GM12872 (cell line): Measurements from ENCODE around the gene DOHH.

Source experiments
- TF ChIP-seq, protein P1 (sequence below): IDR thresholded peaks from 3 replicates; pipeline ENCODE4 v1.5.1; 2011; ENCODE audit warnings: low read depth, mild to moderate bottlenecking, low read length, moderate library complexity; ENCODE audit not compliant: insufficient read depth

The DOHH gene

GRCh38 chr19:3467437-3468198, 32.9 kb downstream of the DOHH start:
- TF ChIP-seq, protein P1, sequence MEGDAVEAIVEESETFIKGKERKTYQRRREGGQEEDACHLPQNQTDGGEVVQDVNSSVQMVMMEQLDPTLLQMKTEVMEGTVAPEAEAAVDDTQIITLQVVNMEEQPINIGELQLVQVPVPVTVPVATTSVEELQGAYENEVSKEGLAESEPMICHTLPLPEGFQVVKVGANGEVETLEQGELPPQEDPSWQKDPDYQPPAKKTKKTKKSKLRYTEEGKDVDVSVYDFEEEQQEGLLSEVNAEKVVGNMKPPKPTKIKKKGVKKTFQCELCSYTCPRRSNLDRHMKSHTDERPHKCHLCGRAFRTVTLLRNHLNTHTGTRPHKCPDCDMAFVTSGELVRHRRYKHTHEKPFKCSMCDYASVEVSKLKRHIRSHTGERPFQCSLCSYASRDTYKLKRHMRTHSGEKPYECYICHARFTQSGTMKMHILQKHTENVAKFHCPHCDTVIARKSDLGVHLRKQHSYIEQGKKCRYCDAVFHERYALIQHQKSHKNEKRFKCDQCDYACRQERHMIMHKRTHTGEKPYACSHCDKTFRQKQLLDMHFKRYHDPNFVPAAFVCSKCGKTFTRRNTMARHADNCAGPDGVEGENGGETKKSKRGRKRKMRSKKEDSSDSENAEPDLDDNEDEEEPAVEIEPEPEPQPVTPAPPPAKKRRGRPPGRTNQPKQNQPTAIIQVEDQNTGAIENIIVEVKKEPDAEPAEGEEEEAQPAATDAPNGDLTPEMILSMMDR = no peak

DNA sequence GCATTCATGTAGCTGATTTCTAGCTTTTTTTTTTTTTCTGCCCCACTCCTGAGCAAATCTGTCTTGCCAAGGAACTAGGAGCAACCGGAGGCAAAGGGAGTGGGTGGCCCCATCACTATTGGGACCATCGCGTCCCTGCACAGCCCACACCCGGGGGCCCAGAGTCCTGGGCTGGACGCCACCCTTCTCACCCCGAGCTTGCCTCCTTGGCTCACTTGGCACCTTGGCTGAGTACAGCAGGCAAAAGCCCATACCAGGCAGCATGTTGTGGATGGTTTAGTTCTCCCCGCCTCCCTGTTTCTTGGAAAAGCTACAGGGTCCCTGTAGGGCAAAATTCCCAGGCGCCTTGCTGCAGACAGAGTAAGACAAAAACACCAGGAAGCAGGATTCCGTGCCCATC, 33.8 kb downstream of the DOHH start:
- TF ChIP-seq, protein P1 = no peak

DNA sequence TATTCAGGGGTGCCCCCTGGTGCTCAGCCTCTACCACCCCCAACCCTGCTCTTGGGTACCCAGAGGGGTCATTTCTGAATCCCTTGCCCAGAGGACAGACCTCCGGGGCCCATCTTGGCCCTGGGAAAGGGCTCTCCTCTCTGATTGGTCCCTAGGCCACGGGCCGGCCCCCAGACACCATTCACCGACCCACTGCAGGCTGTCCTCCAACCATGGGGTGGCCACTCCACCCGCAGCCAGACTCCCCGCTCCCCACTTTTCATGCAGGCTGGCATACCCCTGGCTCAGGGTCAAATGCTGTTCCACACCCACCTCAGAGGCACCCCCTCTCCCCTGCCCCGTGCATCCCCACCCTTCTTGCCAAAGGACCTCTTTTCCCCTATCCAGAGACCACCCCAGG, 34.9 kb downstream of the DOHH start:
- TF ChIP-seq, protein P1 = no peak

GRCh38 chr19:3464587-3465235, 35.8 kb downstream of the DOHH start:
- TF ChIP-seq, protein P1 = no peak

DNA sequence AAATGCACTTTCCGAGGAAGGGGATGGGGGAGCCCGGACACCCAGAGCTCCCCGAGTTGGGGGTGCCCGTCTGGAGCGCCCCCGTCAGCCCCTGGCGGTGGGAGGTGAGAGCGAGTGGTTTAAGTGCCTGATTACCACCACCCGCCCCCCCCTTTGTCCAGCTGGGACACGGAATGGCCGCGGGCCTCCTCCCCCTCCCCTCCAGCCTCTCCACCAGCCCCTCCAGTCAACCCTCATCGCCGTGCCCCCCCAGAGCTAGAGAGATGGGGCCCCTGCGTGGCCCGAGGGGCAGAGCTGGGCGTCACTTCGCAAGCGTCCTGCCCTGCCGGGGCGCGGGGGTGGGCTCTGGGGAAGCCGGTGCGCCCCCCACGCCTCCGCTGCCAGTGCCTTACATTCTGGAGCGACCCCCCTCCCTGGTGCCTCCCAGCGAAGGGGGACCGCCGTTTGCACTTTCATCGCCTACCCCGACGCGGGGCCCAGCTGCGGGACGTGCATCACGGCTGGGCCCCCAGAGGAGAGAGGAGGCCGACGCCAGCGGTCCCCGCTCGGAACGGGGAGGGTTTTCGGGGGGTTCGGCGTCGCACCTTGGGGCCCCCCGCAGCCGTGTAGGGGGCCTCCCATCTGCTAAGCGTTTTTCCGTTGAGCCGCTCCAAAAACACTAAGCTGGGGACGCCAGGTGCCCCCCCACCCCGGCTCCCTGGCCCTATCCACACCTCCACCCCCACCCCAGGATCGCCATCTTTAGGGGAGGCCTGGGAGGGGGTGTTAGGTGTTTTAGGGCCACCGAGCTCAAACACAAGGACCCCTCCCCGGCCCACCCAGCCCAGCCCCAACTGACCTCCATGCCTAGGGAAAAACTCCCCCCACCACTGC, 36.5 kb downstream of the DOHH start:
- TF ChIP-seq, protein P1 = no peak

GRCh38 chr19:3462991-3463713, 37.3 kb downstream of the DOHH start:
- TF ChIP-seq, protein P1 = no peak

- TF ChIP-seq, protein P1 = no peak
Observed at GRCh38 chr19:3459965-3460582, 40.4 kb downstream of the DOHH start.
